Aorta (tissue), 5 donors: ENCODE data around the gene RBM47. TPM values are rescaled to one million over a fixed set of nuclear protein-coding genes. Genes with fewer than 3 reads are reported as not detected.

Source experiments
- ATAC-seq: fragments of 200-7000 bp; cut with Tn5 transposase; one replicate; pipeline ENCODE4 v1.9.1; 2022; ENCODE audit warnings: moderate library complexity; ENCODE audit not compliant: low FRiP score
- DNase-seq, 2 donors: peaks; one replicate each; pipeline ENCODE4 v3.0.0-alpha.2; 2020
- H3K27ac ChIP-seq, 2 donors: one replicate each; pipeline ENCODE4 v1.5.1; 2013; ENCODE audit warnings: low read length in 2 of 2, mild to moderate bottlenecking in 2 of 2, moderate library complexity in 2 of 2, control low read depth in 1 of 2, inconsistent platforms in 1 of 2, low read depth in 1 of 2
- H3K27me3 ChIP-seq, 2 donors: one replicate each; pipeline ENCODE4 v1.6.1; 2013; ENCODE audit warnings: control low read depth in 1 of 2, low read length in 1 of 2, mild to moderate bottlenecking in 1 of 2, moderate library complexity in 1 of 2; ENCODE audit not compliant: insufficient read depth in 2 of 2, control insufficient read depth in 1 of 2
- H3K36me3 ChIP-seq, 2 donors: one replicate each; pipeline ENCODE4 v1.6.1; 2013; ENCODE audit warnings: control low read depth in 1 of 2, low read length in 1 of 2, mild to moderate bottlenecking in 1 of 2; ENCODE audit not compliant: insufficient read depth in 2 of 2, control insufficient read depth in 1 of 2
- H3K4me1 ChIP-seq, 2 donors: one replicate each; pipeline ENCODE4 v1.6.1; 2013; ENCODE audit warnings: low read length in 2 of 2, control low read depth in 1 of 2, mild to moderate bottlenecking in 1 of 2, moderate library complexity in 1 of 2; ENCODE audit not compliant: insufficient read depth in 2 of 2, control insufficient read depth in 1 of 2
- H3K4me3 ChIP-seq, 2 donors: one replicate each; pipeline ENCODE4 v1.5.1; 2013; ENCODE audit warnings: low read length in 2 of 2, control low read depth in 1 of 2, mild to moderate bottlenecking in 1 of 2
- H3K9me3 ChIP-seq: one replicate; pipeline ENCODE4 v1.6.1; 2013; ENCODE audit warnings: mild to moderate bottlenecking, low read length; ENCODE audit not compliant: control insufficient read depth
- WGBS, 2 donors: extraction: QIAGEN DNeasy Blood & Tissue Kit; methylation state at CpG; one replicate each; pipeline ENCODE4 v1.1.7; 2013; 5-methylcytosine and 5-hydroxymethylcytosine counted together
- intact Hi-C, 2 donors: fragments of 100-400 bp; cut with DNase I; formaldehyde crosslinking; loops; one replicate each; pipeline versions ENCODE4 v1.14.2 to v1.15.0; 2022
- microRNA-seq, 2 donors: library from miRNA; unstranded; fragments of <30 nt; microRNA quantifications; one replicate each; pipeline ENCODE4 v1.2.0, GENCODE V29; 2020
- polyA plus RNA-seq, 2 donors: library from polyadenylated mRNA; stranded (reverse); fragments of 200-250 nt; gene quantifications; one replicate each; pipeline ENCODE4 v1.2.3, GENCODE V29; 2013
- total RNA-seq, 2 donors: library from RNA; stranded (reverse); fragmentation: NEBNext Ultra II Directional; extraction: Animal tissue kit (Norgen Biotek cat#: 25700); gene quantifications; one replicate each; pipeline ENCODE4 v1.2.1, GENCODE V29; 2021
- donor health status: healthy with polysubstance abuse.
- donor health status: Bipolar disorder and iron deficiency.
- donor health status: DM: no; HTN: no; CAD: no.
- donor health status: DM: no; HTN: no; CAD: no.
- donor health status: DM: yes; HTN: yes; CAD: no.

The RBM47 gene
- total and polyA plus RNA-seq, 4 donors, result 1.8 to 33.5 (median 23.1) TPM

DNA sequence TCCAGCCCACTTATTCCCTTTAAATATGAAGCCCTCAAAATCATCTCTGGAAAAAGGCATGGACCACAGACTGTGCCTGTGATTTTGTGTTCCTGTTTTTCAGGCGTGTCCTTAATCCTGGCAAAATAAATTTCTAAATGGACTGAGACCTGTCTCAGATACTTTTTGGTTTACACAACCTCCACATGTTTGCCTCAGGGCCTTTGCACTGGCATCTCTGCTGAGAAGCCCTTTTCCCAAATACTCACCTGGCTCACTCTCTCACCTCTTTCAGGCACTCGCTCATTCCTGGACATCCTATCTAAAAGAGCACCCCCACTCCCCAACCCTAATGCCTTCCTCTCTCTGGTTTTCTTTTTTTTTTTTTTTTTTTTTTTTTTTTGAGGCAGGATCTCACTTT lies 254.0 kb downstream of the RBM47 start:
- DNase-seq (no peak), ATAC-seq (no peak)
- H3K9me3 ChIP-seq, result no peaks in the 10 kb centered on the region
- H3K27me3 ChIP-seq, result peaks cover 0 to 2% of the 10 kb centered on the region in 2 donors
- H3K36me3 ChIP-seq, result no peaks in the 10 kb centered on the region
- intact Hi-C loops, result no loop called here
- no peak overlapping the region for H3K4me3 ChIP-seq
- WGBS, 2 donors, result 93 to 95% methylated on average over 2 of the region's 2 CpGs
- no peak overlapping the region for H3K27ac ChIP-seq
- H3K4me1 ChIP-seq, result no peaks in the 10 kb centered on the region

- intact Hi-C loops, result no loop called here
Measured at GRCh38 chr4:40375095-40375494, 254.6 kb downstream of the RBM47 start.

DNA sequence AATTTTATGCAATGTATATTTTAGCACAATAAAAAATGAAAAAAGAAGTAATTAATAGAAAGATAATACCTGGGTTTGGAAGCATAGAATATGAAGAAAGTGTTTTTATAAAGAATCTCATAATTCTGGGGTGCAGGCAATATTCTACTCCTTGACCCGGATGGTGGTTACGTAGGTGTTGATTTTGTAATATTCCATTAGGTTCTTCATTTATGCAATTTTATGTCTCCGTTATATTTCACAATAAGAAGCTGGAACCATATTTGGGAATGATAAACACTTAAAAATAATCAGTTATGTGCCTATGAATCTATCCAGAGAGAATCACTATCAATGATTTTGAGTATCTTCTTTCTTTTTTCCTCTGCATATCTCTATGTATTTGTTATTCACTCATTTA lies 256.0 kb downstream of the RBM47 start:
- WGBS, 2 donors, result 89 to 92% methylated on average over 3 of the region's 3 CpGs
- DNase-seq, result no peak
- H3K4me1 ChIP-seq, result no peaks in the 10 kb centered on the region
- no peaks in the 10 kb centered on the region for H3K9me3 ChIP-seq
- no peak overlapping the region for H3K4me3 ChIP-seq
- no peak for ATAC-seq
- H3K36me3 ChIP-seq, result no peaks in the 10 kb centered on the region
- no peak overlapping the region for H3K27ac ChIP-seq
- intact Hi-C loops, result no loop called here
- H3K27me3 ChIP-seq, result peaks cover 0 to 2% of the 10 kb centered on the region in 2 donors

More at GRCh38 chr4:40375095-40375494, 254.6 kb downstream of the RBM47 start:
- ATAC-seq (no peak), DNase-seq (no peak)
- H3K27me3 ChIP-seq, result peaks cover 0 to 2% of the 10 kb centered on the region in 2 donors
- no peaks in the 10 kb centered on the region for H3K36me3 ChIP-seq
- H3K9me3 ChIP-seq, result no peaks in the 10 kb centered on the region
- H3K27ac ChIP-seq, result no peak overlapping the region
- 80 to 82% methylated on average over 10 of the region's 10 CpGs for WGBS, 2 donors
- H3K4me3 ChIP-seq, result no peak overlapping the region
- no peaks in the 10 kb centered on the region for H3K4me1 ChIP-seq

Small RNA genes lying within 50 kb of the gene (microRNA-seq; reads per million reads assigned to microRNA genes)
- gene MIR4802, result 0 reads per million in 2 donors

Other genes starting within 250 kb of the RBM47 start
- gene NSUN7, start 120.1 kb upstream of the RBM47 start, total RNA-seq, result 10 to 100 TPM in 1 of 2 donors, 1 to 10 TPM in 1; 6.8 to 16.3 TPM
- gene NSUN7, start 120.1 kb upstream of the RBM47 start, polyA plus RNA-seq, result 1 to 10 TPM in 1 of 2 donors, under 1 TPM in 1; 0.75 to 4.9 TPM